HEK293 (cell line): ENCODE data around the gene EXD3.

ENCODE experiments used
- GLI4 ChIP-seq: fragments of 450-650 bp; formaldehyde crosslinking; IDR thresholded peaks from 2 replicates; pipeline ENCODE4 v1.5.1; 2016; ENCODE audit warnings: missing biosample characterization, missing genetic modification characterization
- GLIS2 ChIP-seq: fragments of 450-650 bp; formaldehyde crosslinking; IDR thresholded peaks from 2 replicates; pipeline ENCODE4 v1.5.1; 2016; ENCODE audit warnings: missing biosample characterization, missing genetic modification characterization
- KLF17 ChIP-seq: fragments of 450-650 bp; formaldehyde crosslinking; IDR thresholded peaks from 2 replicates; pipeline ENCODE4 v1.5.1; 2016; ENCODE audit warnings: missing biosample characterization, missing genetic modification characterization
- MYNN ChIP-seq: fragments of 450-650 bp; formaldehyde crosslinking; IDR thresholded peaks from 2 replicates; pipeline ENCODE4 v1.5.1; 2016; ENCODE audit warnings: missing biosample characterization, missing genetic modification characterization, borderline replicate concordance
- OSR2 ChIP-seq: fragments of 450-650 bp; formaldehyde crosslinking; IDR thresholded peaks from 2 replicates; pipeline ENCODE4 v1.5.1; 2016; ENCODE audit warnings: missing biosample characterization, missing genetic modification characterization
- SCRT1 ChIP-seq: fragments of 450-650 bp; formaldehyde crosslinking; IDR thresholded peaks from 2 replicates; pipeline ENCODE4 v1.5.1; 2016; ENCODE audit warnings: missing biosample characterization, missing genetic modification characterization, borderline replicate concordance
- SP7 ChIP-seq: fragments of 450-650 bp; formaldehyde crosslinking; IDR thresholded peaks from 2 replicates; pipeline ENCODE4 v1.5.1; 2016; ENCODE audit warnings: missing biosample characterization, missing genetic modification characterization
- ZBTB8A ChIP-seq: fragments of 450-650 bp; formaldehyde crosslinking; IDR thresholded peaks from 2 replicates; pipeline ENCODE4 v1.5.1; 2016; ENCODE audit warnings: missing biosample characterization, missing genetic modification characterization
- ZNF133 ChIP-seq: fragments of 450-650 bp; formaldehyde crosslinking; IDR thresholded peaks from 2 replicates; pipeline ENCODE4 v1.5.1; 2016; ENCODE audit warnings: missing biosample characterization, missing genetic modification characterization
- ZNF274 ChIP-seq, 2 experiments: fragments of 200-500 bp in 1 of 2; fragments of 450-650 bp in 1 of 2; sonication (Bioruptor generic) in 1 of 2; formaldehyde crosslinking in 1 of 2; IDR thresholded peaks; 2 replicates each; pipeline versions ENCODE4 v1.5.1 to v1.6.1; 2014 to 2016; ENCODE audit warnings: borderline replicate concordance in 1 of 2, inconsistent platforms in 1 of 2, low read length in 1 of 2, missing biosample characterization in 1 of 2, missing genetic modification characterization in 1 of 2
- ZNF433 ChIP-seq: fragments of 450-650 bp; formaldehyde crosslinking; IDR thresholded peaks from 2 replicates; pipeline ENCODE4 v1.5.1; 2016; ENCODE audit warnings: missing biosample characterization, missing genetic modification characterization, low read depth
- ZNF48 ChIP-seq: fragments of 450-650 bp; formaldehyde crosslinking; IDR thresholded peaks from 2 replicates; pipeline ENCODE4 v1.5.1; 2016; ENCODE audit warnings: missing biosample characterization, missing genetic modification characterization
- ZNF530 ChIP-seq: fragments of 450-650 bp; formaldehyde crosslinking; IDR thresholded peaks from 2 replicates; pipeline ENCODE4 v1.5.1; 2016; ENCODE audit warnings: low read depth, missing biosample characterization, missing genetic modification characterization
- ZNF600 ChIP-seq: fragments of 450-650 bp; formaldehyde crosslinking; IDR thresholded peaks from 2 replicates; pipeline ENCODE4 v1.5.1; 2016; ENCODE audit warnings: missing biosample characterization, missing genetic modification characterization
- ZNF658 ChIP-seq: fragments of 450-650 bp; formaldehyde crosslinking; IDR thresholded peaks from 2 replicates; pipeline ENCODE4; 2016; ENCODE audit warnings: missing biosample characterization, missing genetic modification characterization
- ZNF660 ChIP-seq: fragments of 450-650 bp; IDR thresholded peaks from 2 replicates; pipeline ENCODE4 v1.5.1; 2018; ENCODE audit warnings: missing biosample characterization, mild to moderate bottlenecking, missing genetic modification characterization
- ZNF664 ChIP-seq: fragments of 450-650 bp; formaldehyde crosslinking; IDR thresholded peaks from 2 replicates; pipeline ENCODE4 v1.5.1; 2016; ENCODE audit warnings: missing biosample characterization, missing genetic modification characterization
- ZNF768 ChIP-seq: fragments of 450-650 bp; formaldehyde crosslinking; IDR thresholded peaks from 2 replicates; pipeline ENCODE4 v1.5.1; 2018; ENCODE audit warnings: missing biosample characterization, mild to moderate bottlenecking, missing genetic modification characterization
- TF ChIP-seq, protein P1 (sequence below): fragments of 450-650 bp; formaldehyde crosslinking; conservative IDR thresholded peaks from 2 replicates; pipeline ENCODE4 v1.5.1; 2016; ENCODE audit warnings: low read depth, missing biosample characterization, missing genetic modification characterization
- TF ChIP-seq, protein P2 (sequence below): fragments of 450-650 bp; formaldehyde crosslinking; IDR thresholded peaks from 2 replicates; pipeline ENCODE4 v1.5.1; 2017; ENCODE audit warnings: missing biosample characterization, missing genetic modification characterization
- TF ChIP-seq, protein P3 (sequence below): fragments of 450-650 bp; formaldehyde crosslinking; IDR thresholded peaks from 2 replicates; pipeline ENCODE4 v1.5.1; 2017; ENCODE audit warnings: missing biosample characterization, missing genetic modification characterization
- TF ChIP-seq, protein P4 (sequence below): fragments of 450-650 bp; formaldehyde crosslinking; IDR thresholded peaks from 2 replicates; pipeline ENCODE4 v1.5.1; 2016; ENCODE audit warnings: missing biosample characterization, missing genetic modification characterization
- TF ChIP-seq, protein P5 (sequence below): fragments of 450-650 bp; formaldehyde crosslinking; IDR thresholded peaks from 2 replicates; pipeline ENCODE4 v1.5.1; 2016; ENCODE audit warnings: missing biosample characterization, missing genetic modification characterization, low read depth
- TF ChIP-seq, protein P6 (sequence below): fragments of 450-650 bp; formaldehyde crosslinking; IDR thresholded peaks from 2 replicates; pipeline ENCODE4 v1.5.1; 2016; ENCODE audit warnings: missing biosample characterization, missing genetic modification characterization

The EXD3 gene

GRCh38 chr9:137422604-137423513 lies at the start of gene EXD3, which contains the start of gene NOXA1 (continued):
- TF ChIP-seq, protein P1, sequence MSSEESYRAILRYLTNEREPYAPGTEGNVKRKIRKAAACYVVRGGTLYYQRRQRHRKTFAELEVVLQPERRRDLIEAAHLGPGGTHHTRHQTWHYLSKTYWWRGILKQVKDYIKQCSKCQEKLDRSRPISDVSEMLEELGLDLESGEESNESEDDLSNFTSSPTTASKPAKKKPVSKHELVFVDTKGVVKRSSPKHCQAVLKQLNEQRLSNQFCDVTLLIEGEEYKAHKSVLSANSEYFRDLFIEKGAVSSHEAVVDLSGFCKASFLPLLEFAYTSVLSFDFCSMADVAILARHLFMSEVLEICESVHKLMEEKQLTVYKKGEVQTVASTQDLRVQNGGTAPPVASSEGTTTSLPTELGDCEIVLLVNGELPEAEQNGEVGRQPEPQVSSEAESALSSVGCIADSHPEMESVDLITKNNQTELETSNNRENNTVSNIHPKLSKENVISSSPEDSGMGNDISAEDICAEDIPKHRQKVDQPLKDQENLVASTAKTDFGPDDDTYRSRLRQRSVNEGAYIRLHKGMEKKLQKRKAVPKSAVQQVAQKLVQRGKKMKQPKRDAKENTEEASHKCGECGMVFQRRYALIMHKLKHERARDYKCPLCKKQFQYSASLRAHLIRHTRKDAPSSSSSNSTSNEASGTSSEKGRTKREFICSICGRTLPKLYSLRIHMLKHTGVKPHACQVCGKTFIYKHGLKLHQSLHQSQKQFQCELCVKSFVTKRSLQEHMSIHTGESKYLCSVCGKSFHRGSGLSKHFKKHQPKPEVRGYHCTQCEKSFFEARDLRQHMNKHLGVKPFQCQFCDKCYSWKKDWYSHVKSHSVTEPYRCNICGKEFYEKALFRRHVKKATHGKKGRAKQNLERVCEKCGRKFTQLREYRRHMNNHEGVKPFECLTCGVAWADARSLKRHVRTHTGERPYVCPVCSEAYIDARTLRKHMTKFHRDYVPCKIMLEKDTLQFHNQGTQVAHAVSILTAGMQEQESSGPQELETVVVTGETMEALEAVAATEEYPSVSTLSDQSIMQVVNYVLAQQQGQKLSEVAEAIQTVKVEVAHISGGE (tag by site-specific recombination) = peak; percentile 98
- TF ChIP-seq, protein P2, sequence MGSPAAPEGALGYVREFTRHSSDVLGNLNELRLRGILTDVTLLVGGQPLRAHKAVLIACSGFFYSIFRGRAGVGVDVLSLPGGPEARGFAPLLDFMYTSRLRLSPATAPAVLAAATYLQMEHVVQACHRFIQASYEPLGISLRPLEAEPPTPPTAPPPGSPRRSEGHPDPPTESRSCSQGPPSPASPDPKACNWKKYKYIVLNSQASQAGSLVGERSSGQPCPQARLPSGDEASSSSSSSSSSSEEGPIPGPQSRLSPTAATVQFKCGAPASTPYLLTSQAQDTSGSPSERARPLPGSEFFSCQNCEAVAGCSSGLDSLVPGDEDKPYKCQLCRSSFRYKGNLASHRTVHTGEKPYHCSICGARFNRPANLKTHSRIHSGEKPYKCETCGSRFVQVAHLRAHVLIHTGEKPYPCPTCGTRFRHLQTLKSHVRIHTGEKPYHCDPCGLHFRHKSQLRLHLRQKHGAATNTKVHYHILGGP (tag by site-specific recombination) = no peak
- TF ChIP-seq ZNF274 (IDR thresholded peaks at IDR 0.05; ENCODE audit: low read length) (no peak), ZNF274 (tag by site-specific recombination; IDR thresholded peaks at IDR 0.05; ENCODE audit: borderline replicate concordance) (no peak), GLIS2 (peak; percentile 65), ZNF658 (tag by site-specific recombination) (no peak), GLI4 (tag by site-specific recombination) (no peak), KLF17 (tag by site-specific recombination) (peak; percentile 94), ZNF48 (tag by site-specific recombination) (no peak), ZNF133 (no peak), ZNF660 (tag by site-specific recombination) (peak; percentile 97), ZNF600 (no peak), SP7 (peak; percentile 69), ZNF530 (tag by site-specific recombination) (no peak), ZBTB8A (tag by site-specific recombination) (peak; percentile 59), MYNN (tag by site-specific recombination) (no peak), ZNF768 (no peak), SCRT1 (tag by site-specific recombination) (no peak), ZNF664 (tag by site-specific recombination) (no peak), OSR2 (tag by site-specific recombination) (no peak), ZNF433 (tag by site-specific recombination) (no peak)
- TF ChIP-seq, protein P3, sequence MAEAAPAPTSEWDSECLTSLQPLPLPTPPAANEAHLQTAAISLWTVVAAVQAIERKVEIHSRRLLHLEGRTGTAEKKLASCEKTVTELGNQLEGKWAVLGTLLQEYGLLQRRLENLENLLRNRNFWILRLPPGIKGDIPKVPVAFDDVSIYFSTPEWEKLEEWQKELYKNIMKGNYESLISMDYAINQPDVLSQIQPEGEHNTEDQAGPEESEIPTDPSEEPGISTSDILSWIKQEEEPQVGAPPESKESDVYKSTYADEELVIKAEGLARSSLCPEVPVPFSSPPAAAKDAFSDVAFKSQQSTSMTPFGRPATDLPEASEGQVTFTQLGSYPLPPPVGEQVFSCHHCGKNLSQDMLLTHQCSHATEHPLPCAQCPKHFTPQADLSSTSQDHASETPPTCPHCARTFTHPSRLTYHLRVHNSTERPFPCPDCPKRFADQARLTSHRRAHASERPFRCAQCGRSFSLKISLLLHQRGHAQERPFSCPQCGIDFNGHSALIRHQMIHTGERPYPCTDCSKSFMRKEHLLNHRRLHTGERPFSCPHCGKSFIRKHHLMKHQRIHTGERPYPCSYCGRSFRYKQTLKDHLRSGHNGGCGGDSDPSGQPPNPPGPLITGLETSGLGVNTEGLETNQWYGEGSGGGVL (tag by site-specific recombination) = no peak
- TF ChIP-seq, protein P4, sequence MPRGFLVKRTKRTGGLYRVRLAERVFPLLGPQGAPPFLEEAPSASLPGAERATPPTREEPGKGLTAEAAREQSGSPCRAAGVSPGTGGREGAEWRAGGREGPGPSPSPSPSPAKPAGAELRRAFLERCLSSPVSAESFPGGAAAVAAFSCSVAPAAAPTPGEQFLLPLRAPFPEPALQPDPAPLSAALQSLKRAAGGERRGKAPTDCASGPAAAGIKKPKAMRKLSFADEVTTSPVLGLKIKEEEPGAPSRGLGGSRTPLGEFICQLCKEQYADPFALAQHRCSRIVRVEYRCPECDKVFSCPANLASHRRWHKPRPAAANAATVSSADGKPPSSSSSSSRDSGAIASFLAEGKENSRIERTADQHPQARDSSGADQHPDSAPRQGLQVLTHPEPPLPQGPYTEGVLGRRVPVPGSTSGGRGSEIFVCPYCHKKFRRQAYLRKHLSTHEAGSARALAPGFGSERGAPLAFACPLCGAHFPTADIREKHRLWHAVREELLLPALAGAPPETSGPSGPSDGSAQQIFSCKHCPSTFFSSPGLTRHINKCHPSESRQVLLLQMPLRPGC = no peak
- TF ChIP-seq, protein P5, sequence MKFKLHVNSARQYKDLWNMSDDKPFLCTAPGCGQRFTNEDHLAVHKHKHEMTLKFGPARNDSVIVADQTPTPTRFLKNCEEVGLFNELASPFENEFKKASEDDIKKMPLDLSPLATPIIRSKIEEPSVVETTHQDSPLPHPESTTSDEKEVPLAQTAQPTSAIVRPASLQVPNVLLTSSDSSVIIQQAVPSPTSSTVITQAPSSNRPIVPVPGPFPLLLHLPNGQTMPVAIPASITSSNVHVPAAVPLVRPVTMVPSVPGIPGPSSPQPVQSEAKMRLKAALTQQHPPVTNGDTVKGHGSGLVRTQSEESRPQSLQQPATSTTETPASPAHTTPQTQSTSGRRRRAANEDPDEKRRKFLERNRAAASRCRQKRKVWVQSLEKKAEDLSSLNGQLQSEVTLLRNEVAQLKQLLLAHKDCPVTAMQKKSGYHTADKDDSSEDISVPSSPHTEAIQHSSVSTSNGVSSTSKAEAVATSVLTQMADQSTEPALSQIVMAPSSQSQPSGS = no peak
- TF ChIP-seq, protein P6, sequence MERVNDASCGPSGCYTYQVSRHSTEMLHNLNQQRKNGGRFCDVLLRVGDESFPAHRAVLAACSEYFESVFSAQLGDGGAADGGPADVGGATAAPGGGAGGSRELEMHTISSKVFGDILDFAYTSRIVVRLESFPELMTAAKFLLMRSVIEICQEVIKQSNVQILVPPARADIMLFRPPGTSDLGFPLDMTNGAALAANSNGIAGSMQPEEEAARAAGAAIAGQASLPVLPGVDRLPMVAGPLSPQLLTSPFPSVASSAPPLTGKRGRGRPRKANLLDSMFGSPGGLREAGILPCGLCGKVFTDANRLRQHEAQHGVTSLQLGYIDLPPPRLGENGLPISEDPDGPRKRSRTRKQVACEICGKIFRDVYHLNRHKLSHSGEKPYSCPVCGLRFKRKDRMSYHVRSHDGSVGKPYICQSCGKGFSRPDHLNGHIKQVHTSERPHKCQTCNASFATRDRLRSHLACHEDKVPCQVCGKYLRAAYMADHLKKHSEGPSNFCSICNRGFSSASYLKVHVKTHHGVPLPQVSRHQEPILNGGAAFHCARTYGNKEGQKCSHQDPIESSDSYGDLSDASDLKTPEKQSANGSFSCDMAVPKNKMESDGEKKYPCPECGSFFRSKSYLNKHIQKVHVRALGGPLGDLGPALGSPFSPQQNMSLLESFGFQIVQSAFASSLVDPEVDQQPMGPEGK = peak; percentile 85
